Stromal cell of bone marrow (primary cell): Measurements from ENCODE around the gene PIN1.
"Not testable (repeated sequence)": the region's sequence is repeated elsewhere in the genome, so short reads cannot be mapped to it uniquely, and the experiment has no call there.

Source experiments
- DNase-seq: peaks from one replicate; pipeline ENCODE4 v3.0.0-alpha.2; 2012; ENCODE audit warnings: low read depth

Gene PIN1

GRCh38 chr19:9834726-9835506 is at the start of gene PIN1:
TSS of gene PIN1 (plus strand) at chr19:9835318. CDS start at chr19:9835345, 27 bp downstream.
- DNase-seq: peak; percentile 98

DNA sequence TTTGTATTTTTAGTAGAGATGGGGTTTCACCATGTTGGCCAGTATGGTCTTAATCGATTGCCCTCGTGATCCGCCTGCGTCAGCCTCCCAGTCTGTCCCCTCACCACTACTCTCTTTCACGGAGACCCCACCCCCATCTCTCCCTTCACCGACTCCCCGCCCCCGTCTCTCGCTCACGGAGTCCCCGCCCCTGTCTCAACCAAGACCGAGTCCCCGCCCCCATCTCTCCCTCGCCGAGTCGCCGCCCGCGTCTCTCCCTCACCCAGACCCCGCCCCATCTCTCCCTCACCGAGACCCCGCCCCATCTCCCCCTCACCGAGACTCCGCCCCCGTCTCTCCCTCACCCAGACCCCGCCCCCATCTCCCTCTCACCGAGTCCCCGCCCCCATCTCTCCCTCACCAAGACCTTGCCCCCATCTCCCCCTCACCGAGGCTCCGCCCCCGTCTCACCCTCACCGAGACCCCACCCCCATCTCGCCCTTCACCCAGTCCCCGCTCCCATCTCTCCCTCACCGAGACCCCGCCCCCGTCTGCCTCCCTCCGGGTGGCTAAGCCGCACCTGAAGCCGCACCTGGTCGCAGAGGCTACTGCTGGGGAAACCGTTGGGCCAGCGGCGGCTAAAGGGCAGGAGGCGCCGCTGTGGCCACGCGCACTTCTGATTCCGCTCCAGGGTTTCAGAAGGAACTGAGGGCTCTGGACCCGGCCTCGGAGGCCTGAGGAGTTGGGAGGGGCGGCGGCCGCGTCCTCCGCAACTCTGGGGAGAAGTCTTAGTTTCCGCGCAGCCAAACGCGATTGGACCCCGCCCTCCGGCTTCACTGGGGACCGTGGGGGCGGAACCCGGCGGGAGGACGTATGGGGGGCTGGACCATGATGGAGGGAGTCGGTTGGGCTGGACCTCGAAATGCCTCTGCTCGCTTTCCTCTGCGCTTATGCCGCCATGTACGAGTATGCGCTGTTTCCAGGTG is 49.5 kb upstream of the PIN1 start:
- DNase-seq: peak; percentile 86

DNA sequence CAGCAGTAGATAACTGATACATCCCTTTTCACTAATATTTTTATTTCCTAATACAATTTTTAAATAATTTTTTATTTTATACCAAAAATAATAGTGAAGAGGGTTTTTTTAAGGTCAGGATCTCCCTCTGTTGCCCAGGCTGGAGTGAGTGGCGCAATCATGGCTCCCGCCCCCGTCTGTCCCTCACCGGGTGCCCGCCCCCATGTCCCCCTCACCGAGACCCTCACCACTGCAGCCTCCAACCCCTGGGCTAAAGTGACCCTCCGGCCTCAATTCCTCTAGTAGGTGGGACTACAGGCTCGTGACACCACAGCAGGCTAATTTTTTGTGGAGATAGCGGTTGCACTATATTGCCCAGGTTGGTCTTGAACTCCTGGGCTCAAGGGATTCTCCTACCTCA is 48.8 kb upstream of the PIN1 start:
- no peak for DNase-seq

- no peak for DNase-seq
Measured at GRCh38 chr19:9786819-9787218, 48.3 kb upstream of the PIN1 start.

GRCh38 chr19:9788604-9789003 is 46.5 kb upstream of the PIN1 start:
- DNase-seq: not testable (repeated sequence)

GRCh38 chr19:9789066-9789465 is 46.1 kb upstream of the PIN1 start:
- no peak for DNase-seq

- not testable (repeated sequence) for DNase-seq
Measured at GRCh38 chr19:9789579-9789978, 45.5 kb upstream of the PIN1 start.

- not testable (repeated sequence) for DNase-seq
Measured at GRCh38 chr19:9791073-9791367, 44.1 kb upstream of the PIN1 start.

DNA sequence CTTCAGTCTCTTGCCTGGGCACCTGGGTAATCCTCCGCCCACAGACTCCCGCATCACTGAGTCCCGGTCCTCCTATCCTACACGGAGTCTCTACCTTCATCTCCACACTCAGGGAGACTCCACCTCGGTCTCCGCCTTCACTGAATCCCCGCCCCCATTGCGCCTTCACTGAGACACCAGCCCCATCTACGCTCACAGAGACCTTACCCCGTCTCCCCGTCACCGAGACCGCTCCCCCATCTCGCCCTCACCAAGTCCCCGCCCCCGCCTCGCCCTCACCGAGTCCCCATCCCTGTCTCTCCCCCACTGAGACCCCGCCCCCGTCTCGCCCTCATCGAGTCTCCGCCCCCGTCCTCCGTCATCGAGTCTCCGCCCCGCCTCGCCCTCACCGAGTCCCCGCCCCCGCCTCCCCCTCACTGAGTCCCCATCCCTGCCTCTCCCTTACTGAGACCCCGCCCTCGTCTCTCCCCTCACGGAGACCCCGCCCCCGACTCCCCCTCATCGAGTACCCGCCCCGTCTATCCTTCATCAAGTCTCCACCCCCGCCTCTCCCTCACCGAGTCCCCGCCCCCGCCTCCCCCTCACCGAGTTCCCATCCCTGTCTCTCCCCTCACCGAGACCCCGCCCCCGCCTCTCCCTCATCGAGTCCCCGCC is 43.4 kb upstream of the PIN1 start:
- DNase-seq: peak; percentile 93

DNA sequence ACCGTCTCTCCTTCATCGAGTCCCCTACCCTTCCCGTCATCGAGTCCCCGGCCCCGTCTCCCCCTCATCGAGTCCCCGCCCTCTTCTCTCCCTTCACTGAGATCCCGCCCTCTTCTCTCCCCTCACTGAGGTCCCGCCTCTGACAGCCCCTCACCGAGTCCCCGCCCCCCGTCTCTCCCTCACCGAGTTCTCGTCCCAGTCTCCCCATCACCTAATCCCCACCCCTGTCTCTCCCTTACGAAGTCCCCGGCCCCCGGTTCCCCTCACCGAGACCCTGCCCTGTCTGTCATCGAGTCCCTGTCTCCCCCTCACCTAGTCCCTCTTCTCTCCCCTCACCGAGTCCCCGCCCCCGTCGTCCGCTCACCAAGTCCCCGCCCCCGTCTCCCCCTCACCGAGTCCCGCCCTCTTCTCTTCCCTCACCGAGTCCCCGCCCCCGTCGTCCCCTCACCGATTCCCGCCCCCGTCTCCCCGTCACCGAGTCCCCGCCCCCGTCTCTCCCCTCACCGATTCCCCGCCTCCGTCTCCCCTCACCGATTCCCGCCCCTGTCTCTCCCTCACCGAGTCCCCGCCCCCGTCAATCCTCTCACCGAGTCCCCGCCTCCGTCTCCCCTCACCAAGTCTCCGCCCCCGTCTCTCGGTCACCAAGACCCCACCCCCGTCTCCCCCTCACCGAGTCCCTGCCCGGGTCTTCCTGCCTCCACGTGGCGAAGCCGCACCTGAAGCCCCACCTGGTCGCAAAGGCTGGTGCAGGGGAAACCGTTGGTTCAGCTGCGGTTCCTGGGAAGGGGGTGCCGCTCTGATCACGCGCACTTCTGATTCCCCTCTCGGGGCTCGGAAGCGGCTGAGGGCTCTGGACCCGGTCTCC is 42.7 kb upstream of the PIN1 start:
- DNase-seq: peak; percentile 84

DNA sequence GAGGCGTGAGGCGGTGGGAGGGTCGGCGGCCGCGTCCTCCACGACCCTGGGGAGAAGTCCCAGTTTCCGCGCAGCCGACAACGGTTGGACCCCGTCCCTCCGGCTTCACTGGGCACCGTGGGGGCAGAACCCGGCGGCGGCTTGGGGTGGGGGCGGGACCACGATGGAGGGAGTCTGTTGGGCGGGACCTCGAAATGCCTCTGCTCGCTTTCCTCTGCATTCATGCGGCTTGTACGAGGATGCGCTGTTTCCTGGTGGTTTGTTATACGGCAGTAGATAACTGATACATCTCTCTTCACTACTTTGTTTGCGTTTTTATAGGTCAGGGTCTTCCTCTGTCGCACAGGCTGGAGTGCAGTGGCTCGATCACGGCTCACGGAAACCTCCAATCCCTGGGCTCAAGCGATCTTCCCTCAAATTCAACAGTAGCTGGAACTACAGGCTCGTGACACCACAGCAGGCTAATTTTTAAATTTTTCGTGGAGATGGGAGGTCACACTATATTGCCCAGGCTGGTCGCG is 42.0 kb upstream of the PIN1 start:
- DNase-seq: peak; percentile 18

DNA sequence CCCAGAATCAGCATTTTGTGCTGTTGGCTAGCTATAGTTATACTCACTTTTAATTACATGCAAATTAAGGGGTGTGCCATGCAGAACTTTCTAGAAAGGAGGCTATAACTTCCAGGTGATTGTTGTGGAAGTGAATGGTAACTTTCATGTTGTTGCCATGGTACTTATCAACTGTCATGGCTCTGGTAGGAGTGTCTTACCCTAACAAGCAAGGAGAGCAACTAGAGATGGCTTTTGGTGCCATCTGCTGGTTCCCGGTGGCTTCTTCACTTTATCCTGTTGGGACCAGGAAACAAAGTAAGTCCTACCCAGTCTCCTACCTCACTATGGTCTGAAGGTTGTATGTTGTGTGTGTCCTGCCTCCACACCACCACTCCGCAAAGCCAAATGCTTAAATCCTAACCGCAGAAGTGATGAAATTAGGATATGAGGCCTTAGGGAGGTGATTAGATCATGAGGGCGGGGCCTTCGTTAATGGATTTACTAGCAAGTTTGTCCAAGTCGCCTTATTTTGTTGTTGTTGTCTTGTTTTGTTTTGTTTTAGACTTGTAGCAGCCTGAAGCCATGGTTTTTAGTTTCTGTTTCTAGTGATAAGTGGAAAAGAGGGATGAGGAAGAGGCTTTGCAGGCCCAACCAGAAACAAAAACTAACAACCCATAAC is 38.9 kb upstream of the PIN1 start:
- peak; percentile 84 for DNase-seq

DNA sequence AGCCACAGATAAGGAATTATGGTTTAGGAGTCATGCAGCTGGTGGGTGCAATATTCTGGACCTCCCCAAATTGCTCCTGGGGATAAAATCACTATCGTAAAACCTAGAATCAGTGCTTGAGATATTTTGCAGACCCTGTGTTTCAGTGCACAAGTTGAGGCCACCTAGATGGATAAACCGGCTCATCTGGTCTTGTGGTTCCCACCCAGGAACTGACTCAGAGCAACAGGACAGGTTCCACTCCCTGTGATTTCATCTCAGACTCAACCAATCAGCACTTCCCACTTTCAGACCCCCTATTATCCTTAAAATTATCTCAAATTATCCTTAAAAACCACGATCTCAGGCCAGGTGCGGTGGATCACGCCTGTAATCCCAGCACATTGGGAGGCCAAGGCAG is 37.2 kb upstream of the PIN1 start:
- DNase-seq: no peak

DNA sequence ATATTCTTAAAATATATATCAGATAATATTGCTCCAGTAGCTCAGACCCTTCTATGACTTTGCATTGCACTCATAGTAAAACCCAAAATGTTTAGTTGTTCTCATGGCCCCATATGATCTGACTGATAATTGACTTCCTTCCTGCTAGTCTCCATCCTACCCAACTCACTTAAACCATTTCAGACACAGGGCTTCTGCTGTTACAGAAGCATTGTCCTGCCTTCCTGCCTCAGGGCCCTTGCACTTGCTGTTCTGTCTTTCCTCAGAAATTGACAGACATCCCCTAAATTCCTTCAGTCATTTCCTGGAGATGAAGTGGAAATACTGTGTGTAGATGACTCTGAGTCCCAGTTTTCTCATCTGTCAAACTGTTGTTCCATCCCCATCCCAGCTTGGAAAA is 36.0 kb upstream of the PIN1 start:
- DNase-seq: no peak

GRCh38 chr19:9801976-9802375 is 33.1 kb upstream of the PIN1 start:
- no peak for DNase-seq

GRCh38 chr19:9806803-9807202 is 28.3 kb upstream of the PIN1 start:
- DNase-seq: no peak

DNA sequence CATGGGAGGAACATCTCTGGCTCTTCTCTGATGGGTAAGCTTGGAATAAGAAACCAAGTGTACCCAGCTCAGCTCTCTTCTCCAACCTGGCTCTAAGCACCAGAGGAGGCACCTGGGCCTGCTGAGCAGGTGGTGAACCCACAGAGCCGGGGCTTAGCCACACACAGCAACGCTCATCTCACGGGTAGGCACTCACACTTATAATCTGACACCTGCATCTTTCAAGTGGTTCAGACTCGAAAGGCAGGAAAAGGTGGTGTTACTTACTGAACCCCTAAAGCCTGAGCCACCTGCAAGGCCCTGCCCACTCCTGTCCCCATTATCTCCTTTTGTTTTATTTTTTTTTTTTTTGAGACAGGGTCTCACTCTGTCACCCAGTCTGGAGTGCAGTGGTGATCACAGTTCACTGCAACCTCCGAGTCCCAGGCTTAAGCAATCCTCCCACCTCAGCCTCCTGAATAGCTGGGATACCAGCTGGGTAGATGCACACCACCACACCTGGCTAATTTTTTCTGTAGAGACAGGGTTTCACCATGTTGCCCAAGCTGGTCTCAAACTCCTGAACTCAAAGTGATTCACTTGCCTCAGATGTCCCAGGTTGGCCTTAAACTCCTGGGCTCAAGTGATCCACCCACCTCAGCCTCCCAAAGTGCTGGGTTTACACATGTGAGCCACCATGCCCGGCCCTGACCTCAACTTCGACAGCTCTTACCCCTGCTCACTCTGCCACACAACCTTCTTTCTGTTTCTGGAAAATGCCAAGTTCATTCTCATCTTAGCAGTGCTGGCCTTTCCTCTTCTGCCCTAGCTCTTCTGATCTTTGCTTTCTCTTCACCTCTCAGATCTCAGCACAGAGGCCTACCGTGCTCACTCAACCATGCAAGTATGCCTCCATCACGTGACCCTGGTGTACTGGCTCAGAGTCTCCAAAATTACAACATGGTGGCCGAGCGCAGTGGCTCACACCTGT is 26.0 kb upstream of the PIN1 start:
- DNase-seq: no peak

DNA sequence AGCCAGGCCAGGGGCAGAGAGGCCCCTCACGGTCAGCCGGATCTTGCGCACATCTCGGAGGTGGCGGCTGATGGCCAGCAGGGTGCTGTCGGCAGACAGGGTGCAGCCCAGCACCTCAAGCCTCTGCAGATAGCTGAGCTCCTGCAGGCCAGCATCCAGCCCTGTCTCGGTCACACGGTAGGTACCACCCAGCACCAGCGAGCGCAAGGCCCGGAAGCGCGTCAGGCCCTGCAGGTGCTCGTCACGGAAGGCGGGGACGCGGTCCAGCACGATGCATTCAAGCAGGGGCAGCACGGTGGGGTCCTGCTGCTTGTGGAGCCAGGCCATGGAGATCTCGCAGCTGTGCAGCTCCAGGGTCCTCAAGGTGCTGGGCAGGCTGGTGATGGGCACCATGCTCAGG is 24.0 kb upstream of the PIN1 start:
- no peak for DNase-seq

DNA sequence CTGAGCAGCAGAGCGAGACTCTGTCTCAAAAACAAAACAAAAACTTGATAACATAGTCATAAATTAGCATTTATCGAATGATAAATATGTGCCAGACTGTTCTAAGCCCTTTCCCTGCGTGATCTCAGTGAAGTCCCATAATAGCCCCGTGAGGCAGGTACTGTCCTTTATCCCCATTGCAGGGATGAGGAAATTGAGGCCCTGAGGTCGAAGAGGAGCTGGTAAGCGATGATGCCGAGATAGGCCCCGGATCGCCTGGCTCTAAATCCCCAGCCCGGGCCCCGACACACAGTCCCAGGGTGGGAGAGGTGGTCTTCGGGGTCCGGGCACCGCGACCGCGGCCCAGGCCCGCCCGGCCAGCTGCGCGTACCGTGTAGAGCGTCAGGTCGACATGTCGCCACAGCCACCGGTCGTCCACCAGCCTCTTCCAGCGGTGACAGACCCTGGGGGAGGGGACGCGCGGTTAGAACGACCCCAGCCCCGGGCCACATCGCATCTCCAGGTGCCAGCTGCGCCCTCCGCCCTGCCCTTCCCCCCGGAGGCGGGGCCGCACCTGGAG is 16.9 kb upstream of the PIN1 start:
- DNase-seq: no peak
